HepG2 (cell line): ENCODE data around the gene SORBS2. TPM values are rescaled to one million over a fixed set of nuclear protein-coding genes. Genes with fewer than 3 reads are reported as not detected.
A peak's percentile ranks its signal among the peaks of the same experiment; 100 is the strongest.

Experiments
- ATAC-seq: fragments of 200-7000 bp; cut with Tn5 transposase; 3 replicates; pipeline ENCODE4 v1.9.1; 2020; ENCODE audit warnings: mild to moderate bottlenecking, moderate library complexity
- BruUV-seq: library from RNA; stranded (reverse); fragments of 400-500 nt; replicated peaks from 2 replicates; lab custom pipeline; 2021; lab: Mats Ljungman, UMichigan
- CTCF ChIA-PET: fragments of 300-600 bp; formaldehyde crosslinking; extraction: SDS; loops from one replicate; lab custom pipeline; 2021; ENCODE audit warnings: low total read pairs, inconsistent platforms, low intra/inter-chr PET ratio; lab: Yijun Ruan, JAX
- POLR2A ChIA-PET: fragments of 350-600 bp; sonication (Branson Sonifier 250); formaldehyde crosslinking; loops from one replicate; lab custom pipeline; 2020; ENCODE audit warnings: antibody characterized with exemption, inconsistent platforms; lab: Yijun Ruan, JAX
- DNase-seq: peaks from one replicate; pipeline ENCODE4 v3.0.0-alpha.2; 2015; ENCODE audit warnings: low spot score
- FAIRE-seq: peaks from 3 replicates; lab custom pipeline; 2011; peaks lifted over from hg19 to GRCh38; lab: Jason Lieb, UNC
- H2AFZ ChIP-seq: one replicate; pipeline ENCODE4 v1.6.1; 2011; ENCODE audit warnings: low read length, inconsistent platforms
- H3K27ac ChIP-seq: fragments of 300-600 bp; 3 replicates; pipeline ENCODE4 v1.8.0; 2011; ENCODE audit warnings: mixed run types, mild to moderate bottlenecking, mixed read lengths, low read length, inconsistent platforms; ENCODE audit not compliant: insufficient read depth; ENCODE audit errors: extremely low read length
- H3K27me3 ChIP-seq, 2 experiments: fragments of 200-600 bp in 1 of 2; 2 replicates in 1 of 2; 3 replicates in 1 of 2; pipeline versions ENCODE4 v1.6.0 to v1.8.0; 2011; ENCODE audit warnings: low read length in 2 of 2, mild to moderate bottlenecking in 2 of 2, moderate library complexity in 2 of 2, inconsistent platforms in 1 of 2; ENCODE audit not compliant: insufficient read depth in 2 of 2, control insufficient read depth in 1 of 2
- H3K36me3 ChIP-seq, 2 experiments: fragments of 200-600 bp in 1 of 2; replicated peaks in 1 of 2; 2 replicates in 1 of 2; 3 replicates in 1 of 2; pipeline versions ENCODE4 v1.5.1 to v1.8.0; 2011; ENCODE audit warnings: low read length in 2 of 2, inconsistent platforms in 1 of 2; ENCODE audit not compliant: insufficient read depth in 2 of 2, control insufficient read depth in 1 of 2
- H3K4me1 ChIP-seq: 2 replicates; pipeline ENCODE4 v1.5.1; 2012; ENCODE audit warnings: low read length, inconsistent platforms; ENCODE audit not compliant: insufficient read depth
- H3K4me2 ChIP-seq: 2 replicates; pipeline ENCODE4 v1.6.0; 2011; ENCODE audit warnings: low read depth, low read length, inconsistent platforms
- H3K4me3 ChIP-seq, 3 experiments: fragments of 200-600 bp in 1 of 3; sonication (generic), shearing (Covaris generic) in 1 of 3; replicated peaks in 1 of 3; 2 replicates each; pipeline ENCODE4 v1.5.1; 2011 to 2016; ENCODE audit warnings: low read length in 3 of 3, inconsistent platforms in 2 of 3, low read depth in 2 of 3, mild to moderate bottlenecking in 2 of 3, control low read depth in 1 of 3, mixed read lengths in 1 of 3; ENCODE audit not compliant: insufficient read depth in 1 of 3
- H3K79me2 ChIP-seq: one replicate; pipeline ENCODE4 v1.6.1; 2011; ENCODE audit warnings: low read length, inconsistent platforms; ENCODE audit not compliant: insufficient read depth
- H3K9ac ChIP-seq: 2 replicates; pipeline ENCODE4 v1.6.0; 2011; ENCODE audit warnings: mild to moderate bottlenecking, low read depth, low read length, inconsistent platforms; ENCODE audit not compliant: insufficient read depth
- H3K9me3 ChIP-seq: 2 replicates; pipeline ENCODE4 v1.5.1; 2012; ENCODE audit warnings: mild to moderate bottlenecking, low read length
- H4K20me1 ChIP-seq: 2 replicates; pipeline ENCODE4 v1.6.0; 2011; ENCODE audit warnings: inconsistent platforms, mild to moderate bottlenecking, low read length, moderate library complexity; ENCODE audit not compliant: insufficient read depth
- CREM ChIP-seq, 2 experiments: sonication (generic) in 1 of 2; formaldehyde crosslinking in 1 of 2; IDR thresholded peaks; 2 replicates each; pipeline versions ENCODE4 v1.4.0 to v1.6.1; 2016 to 2020; ENCODE audit warnings: antibody characterized with exemption in 1 of 2, mild to moderate bottlenecking in 1 of 2, missing genetic modification reagents in 1 of 2
- HNRNPK ChIP-seq: fragments of 200-400 bp; formaldehyde crosslinking; IDR thresholded peaks from 2 replicates; pipeline ENCODE4 v1.6.1; 2018; ENCODE audit warnings: low read length, low read depth, moderate library complexity, mild to moderate bottlenecking; ENCODE audit not compliant: poor library complexity, severe bottlenecking
- ONECUT2 ChIP-seq: sonication (generic); formaldehyde crosslinking; IDR thresholded peaks from 2 replicates; pipeline ENCODE4 v1.4.0; 2020; ENCODE audit warnings: missing genetic modification reagents
- PCBP2 ChIP-seq: fragments of 200-400 bp; formaldehyde crosslinking; optimal IDR thresholded peaks from 2 replicates; pipeline ENCODE3; 2018; ENCODE audit warnings: low read length, low read depth; ENCODE audit not compliant: poor library complexity, severe bottlenecking
- POGZ ChIP-seq: sonication (generic); formaldehyde crosslinking; IDR thresholded peaks from 2 replicates; pipeline ENCODE4 v1.4.0; 2020; ENCODE audit warnings: mild to moderate bottlenecking, missing genetic modification reagents
- PTBP1 ChIP-seq: fragments of 200-400 bp; formaldehyde crosslinking; IDR thresholded peaks from 2 replicates; pipeline ENCODE4 v1.6.1; 2018; ENCODE audit warnings: low read length, low read depth; ENCODE audit not compliant: poor library complexity, severe bottlenecking
- RBAK ChIP-seq: sonication (generic); formaldehyde crosslinking; IDR thresholded peaks from 2 replicates; pipeline ENCODE4 v1.5.1; 2020; ENCODE audit warnings: mild to moderate bottlenecking, missing genetic modification reagents
- RBFOX2 ChIP-seq: fragments of 200-400 bp; formaldehyde crosslinking; IDR thresholded peaks from 2 replicates; pipeline ENCODE4 v1.6.1; 2017; ENCODE audit warnings: low read depth, mild to moderate bottlenecking, low read length
- TBX3 ChIP-seq: fragments of 450-650 bp; IDR thresholded peaks from 2 replicates; pipeline ENCODE4 v1.6.1; 2017; ENCODE audit warnings: antibody characterized with exemption, mild to moderate bottlenecking, inconsistent platforms, borderline replicate concordance
- ZNF235 ChIP-seq: sonication (generic); formaldehyde crosslinking; IDR thresholded peaks from 2 replicates; pipeline ENCODE4 v1.8.1; 2023; ENCODE audit warnings: mild to moderate bottlenecking, missing genetic modification reagents, borderline replicate concordance
- ZNF317 ChIP-seq: sonication (generic); formaldehyde crosslinking; IDR thresholded peaks from 2 replicates; pipeline ENCODE4 v1.5.0; 2020; ENCODE audit warnings: mild to moderate bottlenecking, missing genetic modification reagents
- WGBS: methylation state at CpG from one replicate; pipeline ENCODE4 v1.1.6; 2017; ENCODE audit warnings: low lambda C conversion rate; 5-methylcytosine and 5-hydroxymethylcytosine counted together
- in situ Hi-C: cut with HindIII; loops from 2 replicates; pipeline ENCODE4 v1.10.0; 2017; ENCODE audit warnings: low pct_unique_long_range_greater_than_20kb; ENCODE audit not compliant: extremely low pct_ligation_motif_present
- intact Hi-C: fragments of 100-400 bp; cut with micrococcal nuclease; formaldehyde crosslinking; loops from one replicate; pipeline ENCODE4 v1.10.0; 2022; ENCODE audit not compliant: unreplicated experiment
- polyA plus RNA-seq, 8 experiments: library from polyadenylated mRNA; depleted of rRNA in 3 of 8; stranded (reverse) in 7 of 8; unstranded in 1 of 8; fragments of >200 nt; fragmentation: Illumina TruSeq in 4 of 8; extraction: Trizol in 4 of 8; gene quantifications; 2 replicates each; pipeline versions ENCODE4 v1.2.1 to v1.2.3, GENCODE V29; 2011 to 2016; ENCODE audit warnings: low read depth in 4 of 8, missing spikeins in 1 of 8, mixed read lengths in 1 of 8; ENCODE audit not compliant: insufficient read depth in 1 of 8
- total RNA-seq, 5 experiments: library from RNA; depleted of rRNA; stranded (reverse); fragments of >200 nt; fragmentation: Illumina TruSeq; extraction: Trizol; gene quantifications; 2 replicates each; pipeline ENCODE4 v1.2.3, GENCODE V29; 2016; ENCODE audit warnings: low read depth in 1 of 5
- TF ChIP-seq, protein P1 (sequence below): sonication (generic); formaldehyde crosslinking; IDR thresholded peaks from 2 replicates; pipeline ENCODE4 v1.5.1; 2020; ENCODE audit warnings: mild to moderate bottlenecking, missing genetic modification reagents, moderate library complexity
- TF ChIP-seq, protein P2 (sequence below): IDR thresholded peaks from 2 replicates; pipeline ENCODE4 v1.6.1; 2018; ENCODE audit warnings: missing genetic modification reagents
- TF ChIP-seq, protein P3 (sequence below): sonication (generic); formaldehyde crosslinking; IDR thresholded peaks from 2 replicates; pipeline ENCODE4 v1.5.0; 2020; ENCODE audit warnings: mild to moderate bottlenecking, missing genetic modification reagents, moderate library complexity
- TF ChIP-seq, protein P4 (sequence below): sonication (generic); formaldehyde crosslinking; conservative IDR thresholded peaks from 2 replicates; pipeline ENCODE4 v1.4.0; 2020; ENCODE audit warnings: missing genetic modification reagents

Gene SORBS2
- total and polyA plus RNA-seq, 2 of the 13 experiments (the other 11 are each of a cell fraction or from before 2014, with no cell fraction given) = 25.0 to 80.5 TPM

DNA sequence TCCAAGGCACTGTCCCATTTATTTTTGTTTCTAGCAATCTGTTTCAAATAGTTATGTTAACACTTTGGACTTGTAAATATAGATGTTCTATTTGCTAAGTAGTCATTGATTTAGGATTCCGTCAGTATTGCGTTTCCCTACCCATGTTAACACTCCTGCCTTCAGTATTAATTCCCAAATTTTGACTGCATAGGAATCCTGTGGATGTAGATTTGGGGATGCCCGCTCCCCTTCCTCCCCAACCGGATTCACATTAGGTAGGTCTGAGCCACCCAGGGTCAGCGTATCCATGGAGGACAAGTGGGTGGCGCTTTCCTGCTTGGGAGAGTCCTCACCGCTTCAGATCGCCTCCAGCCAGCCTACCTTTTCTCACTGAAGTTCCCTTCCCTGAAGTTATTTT, 1.1 kb upstream of the SORBS2 start:
- FAIRE-seq = no peak
- CTCF ChIA-PET = no interaction called here
- 79% methylated on average over 8 of the region's 8 CpGs for WGBS
- intact Hi-C loops (loop anchor here (5.0 to 10.0 kb wide), 2 partner anchors 152 to 161 kb away; no protein-coding TSS in a partner anchor), in situ Hi-C loops (no loop called here)
- peaks cover 48% of the 10 kb centered on the region for H3K4me1 ChIP-seq
- H3K27ac ChIP-seq = peak overlapping the region; percentile 97
- no peaks in the 10 kb centered on the region; a peak in 1 of 5 replicates for H3K27me3 ChIP-seq
- no peaks in the 10 kb centered on the region for H3K36me3 ChIP-seq
- H4K20me1 ChIP-seq = no peaks in the 10 kb centered on the region
- no peaks in the 10 kb centered on the region for H3K9me3 ChIP-seq
- ATAC-seq = no peak
- no peak overlapping the region for H2AFZ ChIP-seq
- POLR2A ChIA-PET = no interaction called here
- no peak overlapping the region for H3K9ac ChIP-seq
- BruUV-seq = no TSS peak
- peak; percentile 29 for DNase-seq
- peaks cover 23% of the 10 kb centered on the region for H3K79me2 ChIP-seq
- H3K4me3 ChIP-seq = no peak overlapping the region
- H3K4me2 ChIP-seq = peak overlapping the region; percentile 44
- TF ChIP-seq CREM (IDR thresholded peaks at IDR 0.05) (no peak), CREM (CRISPR knock-in tag; IDR thresholded peaks at IDR 0.05) (no peak), ZNF235 (CRISPR knock-in tag) (no peak), RBFOX2 (no peak), HNRNPK (no peak), ZNF317 (CRISPR knock-in tag) (no peak), POGZ (CRISPR knock-in tag) (0 out of 2 replicates have a peak, but pooled peaks have one; percentile 43), PTBP1 (no peak), ONECUT2 (CRISPR knock-in tag) (no peak), TBX3 (peak; percentile 20; the same call in 1 of the 2 replicates), RBAK (CRISPR knock-in tag) (no peak), PCBP2 (no peak)
- TF ChIP-seq, protein P1, sequence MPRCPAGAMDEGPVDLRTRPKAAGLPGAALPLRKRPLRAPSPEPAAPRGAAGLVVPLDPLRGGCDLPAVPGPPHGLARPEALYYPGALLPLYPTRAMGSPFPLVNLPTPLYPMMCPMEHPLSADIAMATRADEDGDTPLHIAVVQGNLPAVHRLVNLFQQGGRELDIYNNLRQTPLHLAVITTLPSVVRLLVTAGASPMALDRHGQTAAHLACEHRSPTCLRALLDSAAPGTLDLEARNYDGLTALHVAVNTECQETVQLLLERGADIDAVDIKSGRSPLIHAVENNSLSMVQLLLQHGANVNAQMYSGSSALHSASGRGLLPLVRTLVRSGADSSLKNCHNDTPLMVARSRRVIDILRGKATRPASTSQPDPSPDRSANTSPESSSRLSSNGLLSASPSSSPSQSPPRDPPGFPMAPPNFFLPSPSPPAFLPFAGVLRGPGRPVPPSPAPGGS = no peak
- TF ChIP-seq, protein P2, sequence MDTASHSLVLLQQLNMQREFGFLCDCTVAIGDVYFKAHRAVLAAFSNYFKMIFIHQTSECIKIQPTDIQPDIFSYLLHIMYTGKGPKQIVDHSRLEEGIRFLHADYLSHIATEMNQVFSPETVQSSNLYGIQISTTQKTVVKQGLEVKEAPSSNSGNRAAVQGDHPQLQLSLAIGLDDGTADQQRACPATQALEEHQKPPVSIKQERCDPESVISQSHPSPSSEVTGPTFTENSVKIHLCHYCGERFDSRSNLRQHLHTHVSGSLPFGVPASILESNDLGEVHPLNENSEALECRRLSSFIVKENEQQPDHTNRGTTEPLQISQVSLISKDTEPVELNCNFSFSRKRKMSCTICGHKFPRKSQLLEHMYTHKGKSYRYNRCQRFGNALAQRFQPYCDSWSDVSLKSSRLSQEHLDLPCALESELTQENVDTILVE (CRISPR knock-in tag) = no peak
- TF ChIP-seq, protein P3, sequence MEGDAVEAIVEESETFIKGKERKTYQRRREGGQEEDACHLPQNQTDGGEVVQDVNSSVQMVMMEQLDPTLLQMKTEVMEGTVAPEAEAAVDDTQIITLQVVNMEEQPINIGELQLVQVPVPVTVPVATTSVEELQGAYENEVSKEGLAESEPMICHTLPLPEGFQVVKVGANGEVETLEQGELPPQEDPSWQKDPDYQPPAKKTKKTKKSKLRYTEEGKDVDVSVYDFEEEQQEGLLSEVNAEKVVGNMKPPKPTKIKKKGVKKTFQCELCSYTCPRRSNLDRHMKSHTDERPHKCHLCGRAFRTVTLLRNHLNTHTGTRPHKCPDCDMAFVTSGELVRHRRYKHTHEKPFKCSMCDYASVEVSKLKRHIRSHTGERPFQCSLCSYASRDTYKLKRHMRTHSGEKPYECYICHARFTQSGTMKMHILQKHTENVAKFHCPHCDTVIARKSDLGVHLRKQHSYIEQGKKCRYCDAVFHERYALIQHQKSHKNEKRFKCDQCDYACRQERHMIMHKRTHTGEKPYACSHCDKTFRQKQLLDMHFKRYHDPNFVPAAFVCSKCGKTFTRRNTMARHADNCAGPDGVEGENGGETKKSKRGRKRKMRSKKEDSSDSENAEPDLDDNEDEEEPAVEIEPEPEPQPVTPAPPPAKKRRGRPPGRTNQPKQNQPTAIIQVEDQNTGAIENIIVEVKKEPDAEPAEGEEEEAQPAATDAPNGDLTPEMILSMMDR (CRISPR knock-in tag) = no peak
- TF ChIP-seq, protein P4, sequence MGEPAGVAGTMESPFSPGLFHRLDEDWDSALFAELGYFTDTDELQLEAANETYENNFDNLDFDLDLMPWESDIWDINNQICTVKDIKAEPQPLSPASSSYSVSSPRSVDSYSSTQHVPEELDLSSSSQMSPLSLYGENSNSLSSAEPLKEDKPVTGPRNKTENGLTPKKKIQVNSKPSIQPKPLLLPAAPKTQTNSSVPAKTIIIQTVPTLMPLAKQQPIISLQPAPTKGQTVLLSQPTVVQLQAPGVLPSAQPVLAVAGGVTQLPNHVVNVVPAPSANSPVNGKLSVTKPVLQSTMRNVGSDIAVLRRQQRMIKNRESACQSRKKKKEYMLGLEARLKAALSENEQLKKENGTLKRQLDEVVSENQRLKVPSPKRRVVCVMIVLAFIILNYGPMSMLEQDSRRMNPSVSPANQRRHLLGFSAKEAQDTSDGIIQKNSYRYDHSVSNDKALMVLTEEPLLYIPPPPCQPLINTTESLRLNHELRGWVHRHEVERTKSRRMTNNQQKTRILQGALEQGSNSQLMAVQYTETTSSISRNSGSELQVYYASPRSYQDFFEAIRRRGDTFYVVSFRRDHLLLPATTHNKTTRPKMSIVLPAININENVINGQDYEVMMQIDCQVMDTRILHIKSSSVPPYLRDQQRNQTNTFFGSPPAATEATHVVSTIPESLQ (CRISPR knock-in tag) = no peak
